Central memory CD8-positive, alpha-beta T cell (primary cell): ENCODE data around the gene DCP1A.
"Not testable (repeated sequence)": the region's sequence is repeated elsewhere in the genome, so short reads cannot be mapped to it uniquely, and the experiment has no call there.

ENCODE experiments used
- ATAC-seq: fragments of 150-1000 bp; cut with Tn5 transposase; replicated peaks from 2 replicates; pipeline ENCODE4 v1.10.0; 2022; ENCODE audit warnings: mild to moderate bottlenecking, moderate FRiP score, moderate number of reproducible peaks; ENCODE audit not compliant: poor library complexity, severe bottlenecking; ENCODE audit errors: extremely low read depth
- DNase-seq, 2 donors: peaks; one replicate each; pipeline ENCODE4 v3.0.0; 2021; ENCODE audit warnings: low spot score in 2 of 2
- H3K27ac Mint-ChIP-seq: one replicate; pipeline ENCODE4 v1.8.0; 2022; ENCODE audit warnings: low read depth, mild to moderate bottlenecking, moderate library complexity, mixed read lengths
- H3K27me3 Mint-ChIP-seq: one replicate; pipeline ENCODE4 v1.8.0; 2022; ENCODE audit warnings: mixed read lengths
- H3K36me3 Mint-ChIP-seq: one replicate; pipeline ENCODE4 v1.8.0; 2022; ENCODE audit warnings: mild to moderate bottlenecking, moderate library complexity, mixed read lengths; ENCODE audit not compliant: insufficient read depth
- H3K4me1 Mint-ChIP-seq: one replicate; pipeline ENCODE4 v1.8.0; 2022; ENCODE audit warnings: mixed read lengths
- H3K4me3 Mint-ChIP-seq: one replicate; pipeline ENCODE4 v1.8.0; 2022; ENCODE audit warnings: mild to moderate bottlenecking, moderate library complexity, mixed read lengths
- H3K9me3 Mint-ChIP-seq: one replicate; pipeline ENCODE4 v1.8.0; 2022; ENCODE audit warnings: mixed read lengths

Gene DCP1A

GRCh38 chr3:53353202-53353601 is 5.9 kb upstream of the DCP1A start:
- H3K9me3 Mint-ChIP-seq, result no peaks in the 10 kb centered on the region
- H3K4me1 Mint-ChIP-seq, result no peaks in the 10 kb centered on the region
- no peaks in the 10 kb centered on the region for H3K27me3 Mint-ChIP-seq
- ATAC-seq, result no peak
- H3K27ac Mint-ChIP-seq, result no peak overlapping the region
- no peaks in the 10 kb centered on the region for H3K36me3 Mint-ChIP-seq
- no peak for DNase-seq
- no peak overlapping the region for H3K4me3 Mint-ChIP-seq

- Mint-ChIP-seq H3K4me3 (no peak overlapping the region), H3K4me1 (peaks cover 21% of the 10 kb centered on the region), H3K9me3 (no peaks in the 10 kb centered on the region), H3K27ac (no peak overlapping the region), H3K36me3 (peaks cover 8% of the 10 kb centered on the region), H3K27me3 (no peaks in the 10 kb centered on the region)
- ATAC-seq (no peak), DNase-seq (no peak)
These were observed 3.3 kb upstream of the DCP1A start for GRCh38 chr3:53350652-53351051.

GRCh38 chr3:53348118-53348517 is 775 bp upstream of the DCP1A start:
- not testable (repeated sequence) for ATAC-seq, H3K27me3 Mint-ChIP-seq, DNase-seq, H3K9me3 Mint-ChIP-seq
- peaks cover 32% of the 10 kb centered on the region for H3K4me1 Mint-ChIP-seq
- peaks cover 15% of the 10 kb centered on the region for H3K36me3 Mint-ChIP-seq
- H3K4me3 Mint-ChIP-seq, result peak overlapping the region; percentile 99
- peak overlapping the region; percentile 99 for H3K27ac Mint-ChIP-seq

GRCh38 chr3:53346922-53347260 is 452 bp downstream of the DCP1A start:
- H3K4me1 Mint-ChIP-seq, result peaks cover 41% of the 10 kb centered on the region
- H3K27ac Mint-ChIP-seq, result peak overlapping the region; percentile 99
- ATAC-seq, result no peak
- no peak for DNase-seq
- H3K9me3 Mint-ChIP-seq, result no peaks in the 10 kb centered on the region
- peaks cover 25% of the 10 kb centered on the region for H3K36me3 Mint-ChIP-seq
- H3K4me3 Mint-ChIP-seq, result peak overlapping the region; percentile 99
- H3K27me3 Mint-ChIP-seq, result no peaks in the 10 kb centered on the region

GRCh38 chr3:53346514-53346913 is 829 bp downstream of the DCP1A start:
- DNase-seq (no peak), ATAC-seq (no peak)
- Mint-ChIP-seq H3K27me3 (no peaks in the 10 kb centered on the region), H3K4me3 (peak overlapping the region; percentile 99), H3K36me3 (peaks cover 25% of the 10 kb centered on the region), H3K9me3 (no peaks in the 10 kb centered on the region), H3K27ac (peak overlapping the region; percentile 99), H3K4me1 (peaks cover 41% of the 10 kb centered on the region)

GRCh38 chr3:53342353-53342752 is 5.0 kb downstream of the DCP1A start:
- no peaks in the 10 kb centered on the region for H3K27me3 Mint-ChIP-seq
- H3K9me3 Mint-ChIP-seq, result no peaks in the 10 kb centered on the region
- peak overlapping the region; percentile 58 for H3K27ac Mint-ChIP-seq
- H3K4me3 Mint-ChIP-seq, result no peak overlapping the region
- peaks cover 46% of the 10 kb centered on the region for H3K36me3 Mint-ChIP-seq
- no peak for DNase-seq
- peaks cover 51% of the 10 kb centered on the region for H3K4me1 Mint-ChIP-seq
- no peak for ATAC-seq

GRCh38 chr3:53337167-53337940 is 10.0 kb downstream of the DCP1A start:
- Mint-ChIP-seq H3K9me3 (no peaks in the 10 kb centered on the region), H3K27me3 (no peaks in the 10 kb centered on the region), H3K4me1 (peaks cover 21% of the 10 kb centered on the region), H3K36me3 (peaks cover 54% of the 10 kb centered on the region), H3K4me3 (no peak overlapping the region), H3K27ac (no peak overlapping the region)
- no peak for DNase-seq
- ATAC-seq, result no peak

GRCh38 chr3:53334742-53335141 is 12.6 kb downstream of the DCP1A start:
- Mint-ChIP-seq H3K4me3 (no peak overlapping the region), H3K4me1 (peaks cover 25% of the 10 kb centered on the region), H3K36me3 (peaks cover 44% of the 10 kb centered on the region), H3K27ac (no peak overlapping the region), H3K9me3 (no peaks in the 10 kb centered on the region), H3K27me3 (no peaks in the 10 kb centered on the region)
- DNase-seq (no peak), ATAC-seq (no peak)

GRCh38 chr3:53331871-53332270 is 15.5 kb downstream of the DCP1A start:
- H3K4me3 Mint-ChIP-seq, result no peak overlapping the region
- no peaks in the 10 kb centered on the region for H3K27me3 Mint-ChIP-seq
- ATAC-seq (no peak), DNase-seq (no peak)
- H3K36me3 Mint-ChIP-seq, result peaks cover 34% of the 10 kb centered on the region
- H3K4me1 Mint-ChIP-seq, result peaks cover 24% of the 10 kb centered on the region
- H3K9me3 Mint-ChIP-seq, result no peaks in the 10 kb centered on the region
- no peak overlapping the region for H3K27ac Mint-ChIP-seq

GRCh38 chr3:53329897-53330296 is 17.4 kb downstream of the DCP1A start:
- Mint-ChIP-seq H3K27ac (no peak overlapping the region), H3K27me3 (no peaks in the 10 kb centered on the region), H3K9me3 (no peaks in the 10 kb centered on the region), H3K4me3 (no peak overlapping the region), H3K4me1 (peaks cover 36% of the 10 kb centered on the region), H3K36me3 (peaks cover 23% of the 10 kb centered on the region)
- no peak for ATAC-seq
- no peak for DNase-seq

- Mint-ChIP-seq H3K27ac (no peak overlapping the region), H3K4me3 (no peak overlapping the region), H3K9me3 (no peaks in the 10 kb centered on the region), H3K36me3 (peaks cover 16% of the 10 kb centered on the region), H3K27me3 (no peaks in the 10 kb centered on the region), H3K4me1 (peaks cover 41% of the 10 kb centered on the region)
- ATAC-seq (no peak), DNase-seq (no peak)
These were observed 18.6 kb downstream of the DCP1A start for GRCh38 chr3:53328746-53329145.

- H3K9me3 Mint-ChIP-seq, DNase-seq, ATAC-seq, H3K27me3 Mint-ChIP-seq, H3K27ac Mint-ChIP-seq, H3K4me3 Mint-ChIP-seq: not testable (repeated sequence)
- peaks cover 17% of the 10 kb centered on the region for H3K36me3 Mint-ChIP-seq
- peaks cover 46% of the 10 kb centered on the region for H3K4me1 Mint-ChIP-seq
These were observed 19.4 kb downstream of the DCP1A start for GRCh38 chr3:53327986-53328385.

- Mint-ChIP-seq H3K27me3 (no peaks in the 10 kb centered on the region), H3K36me3 (peaks cover 19% of the 10 kb centered on the region), H3K27ac (no peak overlapping the region)
These were observed 23.2 kb downstream of the DCP1A start for GRCh38 chr3:53324105-53324504.

More at GRCh38 chr3:53324105-53324504, 23.2 kb downstream of the DCP1A start:
- Mint-ChIP-seq H3K4me3 (no peak overlapping the region), H3K4me1 (peaks cover 33% of the 10 kb centered on the region), H3K9me3 (no peaks in the 10 kb centered on the region)
- no peak for DNase-seq
- ATAC-seq, result no peak
